K562 (cell line): ENCODE results near the gene PDZRN4.

ENCODE experiments used
- CEBPB ChIP-seq: fragments of 450-650 bp; IDR thresholded peaks from 2 replicates; pipeline ENCODE4 v1.6.1; 2016; ENCODE audit warnings: missing genetic modification characterization, missing compliant biosample characterization
- FOSL1 ChIP-seq: fragments of 200-800 bp; sonication (Bioruptor generic); conservative IDR thresholded peaks from 2 replicates; pipeline ENCODE4 v1.6.1; 2016; ENCODE audit warnings: missing genetic modification characterization, missing compliant biosample characterization
- PBX2 ChIP-seq, 2 experiments: IDR thresholded peaks in 1 of 2; conservative IDR thresholded peaks in 1 of 2; 2 replicates each; pipeline ENCODE4 v1.6.1; 2016; ENCODE audit warnings: low read depth in 2 of 2, mild to moderate bottlenecking in 1 of 2, missing compliant biosample characterization in 1 of 2, missing genetic modification characterization in 1 of 2, moderate library complexity in 1 of 2
- RCOR1 ChIP-seq, 2 experiments: IDR thresholded peaks; 2 replicates each; pipeline ENCODE4 v1.6.1; 2012; ENCODE audit warnings: low read depth in 2 of 2, low read length in 2 of 2, borderline replicate concordance in 1 of 2, improper control_type of control experiment in 1 of 2
- SRSF7 ChIP-seq: fragments of 200-400 bp; formaldehyde crosslinking; optimal IDR thresholded peaks from 2 replicates; pipeline ENCODE3; 2017; ENCODE audit warnings: mild to moderate bottlenecking, low read depth, low read length
- SRSF9 ChIP-seq: fragments of 200-400 bp; formaldehyde crosslinking; IDR thresholded peaks from 2 replicates; pipeline ENCODE4 v1.6.1; 2017; ENCODE audit warnings: low read depth, low read length, borderline replicate concordance

GRCh38 chr12:41460906-41461305 is 272.8 kb downstream of the PDZRN4 start:
- TF ChIP-seq SRSF7, result no peak
- TF ChIP-seq RCOR1 (IDR thresholded peaks at IDR 0.05; ENCODE audit: borderline replicate concordance in 1 of 2, low read depth in 2 of 2, low read length in 2 of 2), result no peak
- no peak for TF ChIP-seq SRSF9
- TF ChIP-seq CEBPB (tag), result no peak
- no peak for TF ChIP-seq FOSL1
- no peak for TF ChIP-seq PBX2 (CRISPR knock-in tag; IDR thresholded peaks at IDR 0.05; ENCODE audit: low read depth)
- no peak for TF ChIP-seq PBX2 (tag; conservative IDR thresholded peaks at IDR 0.05; ENCODE audit: low read depth)
